ENCODE results near the gene CLDN20.
"Not testable (repeated sequence)": the region's sequence is repeated elsewhere in the genome, so short reads cannot be mapped to it uniquely, and the experiment has no call there.

The CLDN20 gene

GRCh38 chr6:155271145-155271544 lies 7.3 kb downstream of the CLDN20 start:
- DNase-seq: no peak

- DNase-seq: no peak
Measured at GRCh38 chr6:155272353-155273232, 8.8 kb downstream of the CLDN20 start.

DNA sequence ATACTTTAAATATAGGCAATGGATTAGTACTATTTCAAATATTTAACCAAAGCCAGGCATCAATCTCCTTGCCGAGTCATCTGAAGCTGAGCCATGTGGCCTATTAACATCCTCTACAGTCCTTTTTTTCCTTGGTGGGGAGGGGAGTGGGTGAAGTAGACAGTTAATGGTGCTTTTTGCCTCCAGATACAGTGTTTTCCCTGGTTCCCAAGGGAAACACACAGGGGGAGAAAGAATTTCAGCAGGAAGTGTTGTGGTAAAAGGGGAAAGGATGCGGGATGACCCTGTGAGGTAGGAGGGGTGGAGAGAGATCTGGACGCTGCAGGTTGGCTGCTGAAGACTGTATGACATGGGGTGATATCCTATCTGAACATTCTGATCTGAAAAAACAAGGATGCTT lies 9.6 kb downstream of the CLDN20 start:
- peak; percentile 60 for DNase-seq

DNA sequence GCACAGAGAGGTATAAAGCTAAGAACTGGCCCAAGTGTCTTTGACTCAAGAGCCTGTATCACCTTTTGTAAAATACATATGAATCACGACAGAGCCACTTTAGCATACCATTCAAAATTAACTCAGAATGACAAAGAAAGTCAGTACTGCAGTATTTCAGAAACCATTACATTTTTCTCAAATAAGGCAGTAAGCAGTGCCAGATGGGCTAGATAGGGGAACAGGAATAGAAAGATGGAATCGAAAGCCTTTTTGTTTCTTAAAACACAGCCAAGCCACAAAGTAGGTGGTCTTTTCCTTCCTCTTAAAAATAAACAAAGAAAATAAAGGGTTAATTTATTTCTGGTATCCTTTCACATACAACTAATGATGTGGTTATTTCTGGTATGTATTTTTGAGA lies 10.3 kb downstream of the CLDN20 start:
- DNase-seq: no peak

- DNase-seq: no peak
Measured at GRCh38 chr6:155274533-155274932, 10.7 kb downstream of the CLDN20 start.

DNA sequence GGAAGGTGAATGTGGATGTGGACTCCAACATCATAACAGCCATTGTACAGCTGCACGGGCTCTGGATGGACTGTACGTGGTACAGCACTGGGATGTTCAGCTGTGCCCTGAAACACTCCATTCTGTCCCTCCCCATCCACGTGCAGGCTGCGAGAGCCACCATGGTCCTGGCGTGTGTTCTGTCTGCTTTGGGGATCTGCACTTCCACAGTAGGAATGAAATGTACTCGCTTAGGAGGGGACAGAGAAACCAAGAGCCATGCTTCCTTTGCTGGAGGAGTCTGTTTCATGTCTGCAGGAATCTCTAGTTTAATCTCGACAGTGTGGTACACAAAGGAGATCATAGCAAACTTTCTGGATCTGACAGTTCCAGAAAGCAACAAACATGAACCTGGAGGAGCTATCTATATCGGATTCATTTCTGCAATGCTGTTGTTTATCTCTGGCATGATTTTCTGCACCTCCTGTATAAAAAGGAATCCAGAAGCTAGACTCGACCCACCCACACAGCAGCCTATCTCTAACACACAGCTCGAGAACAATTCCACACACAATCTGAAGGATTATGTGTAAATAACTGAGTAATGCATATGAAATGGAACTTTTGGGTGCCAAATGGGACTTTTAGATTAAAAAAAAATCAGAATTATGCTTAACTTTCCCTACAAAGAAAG lies 12.1 kb downstream of the CLDN20 start:
- no peak for DNase-seq

DNA sequence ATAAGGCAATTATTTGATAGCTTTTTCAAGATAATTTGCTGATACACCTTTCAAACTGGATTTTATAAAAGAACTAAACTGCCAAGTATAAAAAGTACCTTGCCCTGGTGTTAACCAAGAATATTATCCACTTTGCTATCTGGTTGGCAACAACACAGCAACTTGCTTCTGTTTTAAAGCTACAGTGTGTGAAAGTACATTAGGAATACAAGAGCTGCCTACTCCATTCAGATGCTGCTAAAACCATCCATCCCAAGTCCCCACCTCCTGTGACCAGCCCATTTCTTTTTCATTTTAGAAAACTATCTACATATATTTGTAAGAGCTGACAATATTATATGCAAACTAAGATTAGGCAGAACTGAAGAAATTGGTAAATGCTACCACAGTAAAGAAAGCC lies 12.8 kb downstream of the CLDN20 start:
- DNase-seq: no peak

DNA sequence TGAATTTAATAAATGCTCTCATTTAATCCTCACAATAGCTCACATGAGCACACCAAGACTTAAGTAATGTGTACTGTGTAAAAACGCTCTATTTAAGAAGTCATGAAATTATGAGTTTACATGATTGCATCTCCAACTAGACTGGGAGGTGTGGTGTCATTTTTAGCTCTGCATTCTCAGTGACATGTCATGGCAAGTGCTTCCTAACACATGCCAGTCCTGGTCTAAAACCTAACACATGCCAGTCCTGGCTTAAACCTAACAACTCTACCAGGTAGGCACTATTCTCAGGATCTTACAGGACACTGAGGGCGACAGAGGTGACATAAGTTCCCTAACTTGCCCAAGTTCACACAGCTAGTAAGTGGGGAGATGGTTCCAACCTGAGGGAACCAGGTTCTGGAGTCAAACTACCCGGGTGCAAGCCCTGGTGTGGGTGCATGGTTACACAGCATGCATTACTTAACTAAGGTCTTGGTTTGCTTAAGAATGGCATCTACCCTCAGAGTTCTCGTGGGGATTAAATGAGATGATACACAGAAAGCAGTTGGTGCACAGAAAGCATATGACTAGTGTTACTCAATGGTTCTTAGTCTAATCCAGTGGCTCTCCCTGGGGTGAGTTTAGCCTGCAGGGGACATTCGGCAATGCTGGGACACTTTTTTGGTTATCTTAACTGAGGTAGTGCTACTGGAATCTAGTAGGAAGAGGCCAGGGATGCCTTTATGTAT lies 14.7 kb downstream of the CLDN20 start:
- DNase-seq: no peak

DNA sequence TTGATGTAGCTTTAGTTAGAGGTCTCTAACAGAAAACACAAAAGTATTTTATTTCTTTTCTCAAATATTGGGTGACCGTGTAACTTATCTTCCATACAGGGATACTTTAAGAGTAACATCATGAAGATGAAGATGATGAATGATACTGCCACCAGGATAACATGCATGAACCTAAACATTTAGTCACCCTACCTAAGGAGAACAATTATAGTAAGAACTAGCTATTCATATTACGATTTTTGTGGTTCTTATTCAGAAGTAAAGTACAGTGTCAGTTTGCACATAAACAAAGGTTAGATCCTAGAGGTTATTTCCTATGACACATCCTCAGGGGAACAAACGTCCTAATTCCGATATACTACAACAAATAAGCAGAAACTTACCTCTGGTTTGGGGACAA lies 21.0 kb downstream of the CLDN20 start:
- no peak for DNase-seq

DNA sequence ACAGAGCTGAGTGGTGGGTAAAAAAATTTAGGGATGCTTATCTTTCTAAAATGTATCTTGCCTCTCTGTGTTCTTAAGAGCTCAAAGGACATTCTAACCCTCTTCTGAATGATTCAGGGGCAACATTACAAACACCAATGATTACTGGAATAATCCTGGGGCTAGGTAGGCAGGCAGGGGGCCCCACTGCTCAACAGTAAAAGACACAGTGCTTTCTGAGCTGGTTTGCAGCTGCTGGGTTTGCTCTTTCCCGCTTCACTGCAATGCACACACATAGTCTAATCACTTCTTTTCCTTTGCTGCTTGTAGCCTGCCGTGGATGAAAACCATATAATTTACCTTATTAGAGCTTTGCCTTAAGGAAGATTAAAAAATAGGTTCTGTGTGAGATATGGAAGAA lies 23.9 kb downstream of the CLDN20 start:
- no peak for DNase-seq

DNA sequence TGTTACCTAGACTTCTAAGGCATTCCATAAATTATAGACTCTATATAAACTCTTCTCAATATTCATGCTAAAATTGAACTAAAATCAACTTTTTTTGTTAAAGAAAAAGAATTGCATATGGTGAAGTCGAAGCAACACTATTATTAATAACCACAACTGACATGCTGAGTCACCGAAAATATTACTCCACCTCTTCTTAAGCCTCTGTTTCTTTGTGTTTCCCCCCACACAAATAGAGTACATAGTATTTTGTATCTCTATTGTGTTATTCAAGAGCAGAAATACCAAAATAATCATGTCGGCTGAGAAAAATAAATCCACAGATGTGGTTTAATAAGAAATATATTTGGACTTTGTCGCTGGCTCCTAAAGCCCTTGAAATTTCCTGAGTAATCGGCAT lies 26.7 kb downstream of the CLDN20 start:
- DNase-seq: no peak

DNA sequence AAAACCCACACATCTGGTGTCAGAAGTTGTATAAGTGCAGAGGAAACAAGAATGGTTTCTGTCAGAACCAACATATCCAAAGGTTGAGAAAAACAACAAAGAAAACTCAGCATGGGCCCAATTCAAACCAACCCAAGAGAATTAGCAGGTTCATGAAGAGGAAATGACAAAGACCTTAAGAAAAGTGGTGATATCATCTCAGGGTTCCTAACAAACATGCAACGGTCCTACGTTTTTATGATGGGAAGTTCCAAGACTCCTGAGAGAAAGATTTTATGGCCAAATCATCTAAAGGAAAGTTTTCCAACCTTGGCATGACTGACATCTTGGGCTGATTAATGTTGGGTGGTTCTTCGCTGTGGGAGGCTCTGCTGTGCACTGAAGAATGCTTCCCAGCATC lies 27.5 kb downstream of the CLDN20 start:
- no peak for DNase-seq

DNA sequence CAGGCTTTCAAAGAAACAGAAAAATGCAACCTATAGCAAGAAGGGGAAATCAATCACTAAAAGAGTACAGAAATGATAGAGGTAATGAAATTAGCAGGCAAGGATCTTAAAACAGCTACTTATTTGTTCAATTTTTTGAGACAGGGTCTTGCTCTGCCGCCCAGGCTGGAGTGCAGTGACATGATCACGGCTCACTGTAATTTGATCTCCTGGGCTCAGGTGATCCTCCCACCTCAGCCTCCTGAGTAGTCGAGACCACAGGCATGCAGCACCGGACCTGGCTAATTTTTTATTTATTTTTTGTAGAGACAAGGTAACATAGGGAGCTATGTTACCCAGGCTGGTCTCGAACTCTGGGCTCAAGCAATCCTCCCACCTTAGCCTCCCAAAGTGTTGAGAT lies 28.9 kb downstream of the CLDN20 start:
- no peak for DNase-seq

DNA sequence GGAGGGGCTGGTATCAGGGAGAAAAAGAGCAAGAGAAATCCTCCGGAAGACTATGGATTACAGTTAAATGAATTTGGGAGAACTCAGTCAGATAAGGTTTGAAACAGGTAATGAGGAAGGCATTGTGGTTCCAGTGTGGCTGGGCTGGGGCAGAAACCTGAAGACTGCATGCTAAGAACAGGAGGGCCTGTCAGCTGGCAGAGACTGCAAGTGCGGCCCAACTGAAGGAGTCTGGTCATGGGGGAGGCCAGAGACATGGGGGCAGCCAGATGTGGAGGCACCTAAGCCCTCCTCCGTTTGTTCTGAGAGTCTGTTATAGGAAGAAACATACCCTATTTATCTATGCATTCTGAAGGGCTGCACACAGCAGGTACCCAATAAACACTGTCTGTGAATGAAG lies 33.9 kb downstream of the CLDN20 start:
- no peak for DNase-seq

DNA sequence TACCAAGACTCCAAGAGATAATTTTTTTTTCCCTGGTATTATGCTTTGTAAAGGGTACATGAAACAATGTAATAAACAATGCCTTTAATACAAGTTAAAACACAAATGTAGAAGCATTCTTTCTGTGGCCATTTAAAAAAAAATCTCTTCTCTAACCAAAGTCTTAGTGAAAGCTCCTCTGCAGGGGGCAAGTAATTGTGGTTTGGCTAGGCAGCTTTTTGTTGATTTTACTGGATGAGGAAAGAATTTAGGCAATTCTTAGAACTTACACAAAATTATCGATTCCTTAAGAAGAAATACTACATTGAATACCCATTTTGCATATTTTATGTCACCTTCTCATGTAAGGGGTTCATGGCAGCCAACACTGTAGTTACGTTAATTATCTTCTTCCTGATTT lies 38.1 kb downstream of the CLDN20 start:
- DNase-seq: no peak

GRCh38 chr6:155303361-155303870 lies 39.6 kb downstream of the CLDN20 start:
- DNase-seq: no peak

- DNase-seq: no peak
Measured at GRCh38 chr6:155306958-155307357, 43.1 kb downstream of the CLDN20 start.

DNA sequence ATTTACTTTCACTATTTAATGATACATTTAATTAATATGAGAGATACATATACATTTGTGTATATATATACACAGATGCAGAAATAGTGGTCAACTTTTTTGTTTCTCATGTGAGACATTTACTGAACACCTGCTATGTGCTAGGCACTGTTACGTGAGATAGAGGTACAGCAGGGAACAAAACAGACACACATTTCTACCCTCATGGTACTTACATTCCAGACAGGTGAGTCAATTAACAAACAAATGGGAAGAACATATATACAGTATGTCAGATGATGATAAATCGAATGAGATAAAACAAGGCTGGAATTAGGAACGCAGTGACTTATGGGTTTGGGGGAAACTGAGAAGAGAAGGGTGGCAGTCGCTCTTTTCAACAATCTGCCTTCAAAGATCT lies 45.3 kb downstream of the CLDN20 start:
- no peak for DNase-seq

GRCh38 chr6:155310596-155310995 lies 46.8 kb downstream of the CLDN20 start:
- no peak for DNase-seq

DNA sequence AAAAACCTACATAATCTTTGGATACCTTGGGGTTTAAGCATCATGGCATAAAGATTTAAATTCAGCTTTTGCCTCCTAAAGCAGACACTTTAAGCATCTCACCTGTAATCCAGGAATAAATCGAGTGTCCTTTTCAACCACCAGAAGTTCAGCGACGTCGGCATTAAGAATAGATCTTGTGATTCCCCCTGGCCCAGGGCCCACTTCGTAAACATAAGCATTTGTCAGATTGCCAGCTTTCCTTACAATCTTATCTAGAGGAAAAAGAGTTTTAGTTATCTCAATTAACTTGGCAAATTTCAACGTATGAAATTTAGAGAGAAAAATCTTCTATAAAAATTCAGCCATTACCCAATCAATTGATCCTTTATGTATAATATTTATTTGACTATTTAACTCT lies 47.3 kb downstream of the CLDN20 start:
- DNase-seq: no peak

GRCh38 chr6:155311583-155311982 lies 47.8 kb downstream of the CLDN20 start:
- DNase-seq: no peak

GRCh38 chr6:155312950-155313349 lies 49.1 kb downstream of the CLDN20 start:
- not testable (repeated sequence) for DNase-seq

GRCh38 chr6:155313602-155314091 lies 49.8 kb downstream of the CLDN20 start:
- DNase-seq: no peak

Data from T1000 (cell line).